Measurements from ENCODE around the gene DTNBP1. TPM values are rescaled to one million over a fixed set of nuclear protein-coding genes. Genes with fewer than 3 reads are reported as not detected.

The DTNBP1 gene
- total and polyA plus RNA-seq, 2 of the 13 experiments (the other 11 are each of a cell fraction or from before 2014, with no cell fraction given) = 6.6 to 19.1 TPM

GRCh38 chr6:15596186-15596896 is 66.5 kb downstream of the DTNBP1 start:
- H3K4me1 ChIP-seq (ENCODE audit: insufficient read depth, low read length) = peaks cover 12% of the 10 kb centered on the region
- 95% methylated on average over 9 of the region's 9 CpGs for WGBS (ENCODE audit: low lambda C conversion rate)
- no peak overlapping the region for H3K9ac ChIP-seq (ENCODE audit: insufficient read depth, low read depth, low read length)
- no peak overlapping the region for H2AFZ ChIP-seq (ENCODE audit: low read length)
- H3K9me3 ChIP-seq (ENCODE audit: low read length) = no peaks in the 10 kb centered on the region
- BruUV-seq (replicated peaks) = no TSS peak
- H3K27ac ChIP-seq (ENCODE audit: extremely low read length, insufficient read depth, low read length) = no peak overlapping the region
- no peaks in the 10 kb centered on the region for H4K20me1 ChIP-seq (ENCODE audit: insufficient read depth, low read length)
- FAIRE-seq = no peak
- no peaks in the 10 kb centered on the region; a peak in 1 of 5 replicates for H3K27me3 ChIP-seq (ENCODE audit: control insufficient read depth in 1 of 2, insufficient read depth in 2 of 2, low read length in 2 of 2)
- TF ChIP-seq GATAD1 (CRISPR knock-in tag; IDR thresholded peaks at IDR 0.05) (no peak), ZNF264 (CRISPR knock-in tag; IDR thresholded peaks at IDR 0.05) (no peak), ZNF746 (CRISPR knock-in tag; IDR thresholded peaks at IDR 0.05) (no peak), CEBPB (IDR thresholded peaks at IDR 0.05; ENCODE audit: borderline replicate concordance, low read depth, low read length) (peak; percentile 18; the same call in 1 of the 2 replicates), JUNB (CRISPR knock-in tag; IDR thresholded peaks at IDR 0.05; ENCODE audit: borderline replicate concordance) (0 out of 2 replicates have a peak, but pooled peaks have one; percentile 29), THYN1 (CRISPR knock-in tag; IDR thresholded peaks at IDR 0.05; ENCODE audit: borderline replicate concordance, low read depth) (no peak), KMT2A (CRISPR knock-in tag; IDR thresholded peaks at IDR 0.05) (no peak), TARDBP (CRISPR knock-in tag; IDR thresholded peaks at IDR 0.05) (no peak), E2F5 (CRISPR knock-in tag; conservative IDR thresholded peaks at IDR 0.05) (no peak), FOXJ3 (CRISPR knock-in tag; IDR thresholded peaks at IDR 0.05; ENCODE audit: borderline replicate concordance) (no peak), NFE2L2 (IDR thresholded peaks at IDR 0.05; ENCODE audit: low read length) (no peak), ZFP91 (CRISPR knock-in tag; IDR thresholded peaks at IDR 0.05; ENCODE audit: borderline replicate concordance) (no peak), ZNF484 (CRISPR knock-in tag; IDR thresholded peaks at IDR 0.05; ENCODE audit: borderline replicate concordance, low read depth) (no peak), EP300 (IDR thresholded peaks at IDR 0.05; ENCODE audit: low read depth in 2 of 2, low read length in 2 of 2) (no peak), EP300 (CRISPR knock-in tag; IDR thresholded peaks at IDR 0.05; ENCODE audit: borderline replicate concordance) (no peak)
- ATAC-seq = no peak
- intact Hi-C loops (cut with micrococcal nuclease; ENCODE audit: unreplicated experiment) (no loop called here), in situ Hi-C loops (cut with HindIII; ENCODE audit: extremely low pct_ligation_motif_present, low pct_unique_long_range_greater_than_20kb) (no loop called here)
- no peak for DNase-seq (ENCODE audit: low spot score)
- POLR2A ChIA-PET = no interaction called here
- no peaks in the 10 kb centered on the region for H3K79me2 ChIP-seq (ENCODE audit: insufficient read depth, low read length)
- no peak overlapping the region for H3K4me3 ChIP-seq (replicated peaks in 1 of 3; ENCODE audit: insufficient read depth in 1 of 3, low read depth in 2 of 3, low read length in 3 of 3)
- CTCF ChIA-PET (ENCODE audit: low intra/inter-chr PET ratio, low total read pairs) = no interaction called here
- no peak overlapping the region for H3K4me2 ChIP-seq (ENCODE audit: low read depth, low read length)
- H3K36me3 ChIP-seq (replicated peaks in 1 of 2; ENCODE audit: control insufficient read depth in 1 of 2, insufficient read depth in 2 of 2, low read length in 2 of 2) = no peaks in the 10 kb centered on the region; a peak in 1 of 5 replicates

All from HepG2 (cell line).